GM12872 (cell line): ENCODE results near the gene LAMTOR4.

Experiments
- CTCF ChIP-seq: IDR thresholded peaks from 3 replicates; pipeline ENCODE4 v1.5.1; 2011; ENCODE audit warnings: low read depth, mild to moderate bottlenecking, low read length, moderate library complexity; ENCODE audit not compliant: insufficient read depth

Gene LAMTOR4

GRCh38 chr7:100124301-100125230, 24.2 kb upstream of the LAMTOR4 start:
- no peak for TF ChIP-seq CTCF

- TF ChIP-seq CTCF: no peak
Observed at GRCh38 chr7:100126239-100126930, 22.3 kb upstream of the LAMTOR4 start.

GRCh38 chr7:100126931-100127865, 21.5 kb upstream of the LAMTOR4 start, which contains the start of gene MBLAC1:
Gene MBLAC1, plus strand, starts transcription at chr7:100126967. Its CDS starts 429 bp downstream, at chr7:100127396.
- no peak for TF ChIP-seq CTCF

DNA sequence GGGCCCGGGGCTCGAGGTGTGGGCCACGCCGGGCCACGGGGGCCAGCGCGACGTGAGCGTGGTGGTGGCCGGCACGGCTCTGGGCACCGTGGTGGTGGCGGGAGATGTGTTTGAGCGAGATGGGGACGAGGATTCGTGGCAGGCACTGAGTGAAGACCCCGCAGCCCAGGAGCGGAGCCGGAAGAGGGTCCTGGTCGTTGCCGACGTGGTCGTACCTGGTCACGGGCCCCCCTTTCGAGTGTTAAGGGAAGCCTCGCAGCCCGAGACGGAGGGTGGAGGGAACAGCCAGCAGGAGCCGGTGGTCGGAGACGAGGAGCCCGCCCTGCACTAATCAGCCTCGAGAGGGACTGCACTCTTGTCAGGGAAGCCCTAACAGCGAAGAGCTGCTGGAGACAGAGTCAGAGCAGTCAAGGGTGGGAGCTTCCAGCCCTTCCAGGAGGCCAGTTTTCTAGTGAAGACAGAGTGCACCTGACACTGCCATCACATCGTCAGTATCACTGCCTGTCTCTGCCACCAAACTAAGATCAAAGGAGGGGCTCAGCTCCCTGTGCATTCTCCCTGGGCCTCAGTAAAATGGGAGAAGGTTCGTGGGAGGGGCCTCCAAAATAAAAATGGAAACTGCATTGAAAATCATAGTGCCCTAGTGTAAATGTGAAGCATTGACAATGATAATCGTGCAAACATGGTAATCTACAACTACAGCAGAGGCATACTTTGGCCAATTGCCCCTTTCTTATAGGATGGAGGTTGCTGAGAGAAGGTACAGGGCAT, 20.7 kb upstream of the LAMTOR4 start:
- no peak for TF ChIP-seq CTCF

GRCh38 chr7:100128637-100128963, 20.1 kb upstream of the LAMTOR4 start:
- TF ChIP-seq CTCF: no peak

DNA sequence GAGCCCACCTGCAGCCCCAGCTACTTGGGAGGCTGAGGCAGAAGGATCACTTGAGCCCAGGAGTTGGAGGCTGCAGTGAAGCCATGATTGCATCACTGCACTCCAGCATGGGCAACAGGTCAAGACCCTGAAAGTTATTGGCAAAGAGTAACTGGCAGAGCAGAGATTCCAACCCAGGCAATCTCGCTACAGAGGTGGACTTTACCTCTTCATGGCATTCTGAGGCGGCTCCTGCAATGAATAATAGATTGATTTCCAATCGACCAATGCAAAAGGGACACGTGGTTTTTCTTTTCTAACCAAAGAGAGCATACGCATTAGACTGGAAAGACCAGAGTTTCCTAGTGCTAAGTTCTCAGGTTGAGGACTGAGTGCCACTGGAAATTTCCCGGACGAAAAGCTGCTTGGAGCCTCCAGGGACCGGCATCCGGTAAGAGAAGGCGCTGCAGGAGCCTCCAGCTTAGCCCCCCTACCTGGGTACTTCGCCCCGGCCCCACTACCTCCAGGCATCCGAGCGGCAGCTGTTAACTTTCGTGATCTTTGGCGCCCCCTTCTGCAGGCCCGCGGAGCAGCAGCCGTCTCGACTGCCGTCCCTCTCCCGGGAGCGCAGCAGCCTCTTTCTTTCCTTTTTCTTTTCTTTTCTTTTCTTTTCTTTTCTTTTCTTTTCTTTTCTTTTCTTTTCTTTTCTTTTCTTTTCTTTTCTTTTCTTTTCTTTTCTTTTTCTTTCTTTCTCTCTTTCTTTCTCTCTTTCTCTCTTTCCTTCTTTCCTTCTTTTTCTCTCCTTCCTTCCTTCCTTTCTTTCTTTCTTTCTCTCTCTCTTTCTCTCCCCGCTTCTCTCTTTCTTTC, 17.9 kb upstream of the LAMTOR4 start:
- TF ChIP-seq CTCF: peak; percentile 85
